GM23338 (cell line): ENCODE results near the gene P2RY13. TPM values are rescaled to one million over a fixed set of nuclear protein-coding genes. Genes with fewer than 3 reads are reported as not detected.

Experiments
- ATAC-seq: fragments of 200-7000 bp; cut with Tn5 transposase; 3 replicates; pipeline ENCODE4 v1.9.1; 2020
- DNase-seq: peaks from one replicate; pipeline ENCODE4 v3.0.0-alpha.2; 2015; ENCODE audit warnings: low spot score
- H2AFZ ChIP-seq: fragments of 200-600 bp; sonication (generic); 2 replicates; pipeline ENCODE4 v1.8.0; 2016; ENCODE audit warnings: antibody characterized with exemption, mild to moderate bottlenecking, moderate library complexity
- H3F3A ChIP-seq: fragments of 200-600 bp; sonication (generic); replicated peaks from 2 replicates; pipeline ENCODE4 v1.8.0; 2017; ENCODE audit warnings: antibody characterized with exemption, mixed run types, low read depth
- H3K27ac ChIP-seq: fragments of 200-600 bp; sonication (generic); 2 replicates; pipeline ENCODE4 v1.6.1; 2016; ENCODE audit warnings: low read depth
- H3K27me3 ChIP-seq: fragments of 200-600 bp; sonication (generic); 2 replicates; pipeline ENCODE4 v1.8.0; 2016; ENCODE audit warnings: mild to moderate bottlenecking, mixed run types, moderate library complexity; ENCODE audit not compliant: insufficient read depth
- H3K36me3 ChIP-seq: fragments of 200-600 bp; sonication (generic); 2 replicates; pipeline ENCODE4 v1.8.0; 2016; ENCODE audit warnings: mild to moderate bottlenecking; ENCODE audit not compliant: insufficient read depth
- H3K4me1 ChIP-seq: fragments of 200-600 bp; sonication (generic); 2 replicates; pipeline ENCODE4 v1.8.0; 2016; ENCODE audit warnings: mild to moderate bottlenecking, moderate library complexity; ENCODE audit not compliant: insufficient read depth
- H3K4me2 ChIP-seq: fragments of 200-600 bp; sonication (generic); 2 replicates; pipeline ENCODE4 v1.7.1; 2017; ENCODE audit warnings: mixed run types
- H3K4me3 ChIP-seq: fragments of 200-600 bp; sonication (generic); 2 replicates; pipeline ENCODE4 v1.6.1; 2016; ENCODE audit warnings: mixed run types
- H3K79me2 ChIP-seq: fragments of 200-600 bp; sonication (generic); replicated peaks from 2 replicates; pipeline ENCODE4 v1.8.0; 2017; ENCODE audit warnings: mild to moderate bottlenecking; ENCODE audit not compliant: insufficient read depth
- H3K9me2 ChIP-seq: fragments of 200-600 bp; sonication (generic); 2 replicates; pipeline ENCODE4 v1.8.0; 2017; ENCODE audit not compliant: insufficient read depth
- H4K20me1 ChIP-seq: fragments of 200-600 bp; sonication (generic); replicated peaks from 2 replicates; pipeline ENCODE4 v1.8.0; 2017; ENCODE audit warnings: mild to moderate bottlenecking; ENCODE audit not compliant: insufficient read depth
- H3K27ac Mint-ChIP-seq: 2 replicates; pipeline ENCODE4 v1.8.0; 2020; ENCODE audit warnings: inconsistent platforms, mild to moderate bottlenecking, moderate library complexity, mixed read lengths
- H3K27me3 Mint-ChIP-seq: 3 replicates; pipeline ENCODE4 v1.8.0; 2022; ENCODE audit warnings: low read depth, mild to moderate bottlenecking, moderate library complexity, mixed read lengths, inconsistent platforms; ENCODE audit not compliant: insufficient read depth, poor library complexity
- H3K36me3 Mint-ChIP-seq: 3 replicates; pipeline ENCODE4 v1.8.0; 2021; ENCODE audit warnings: low read depth, mild to moderate bottlenecking, inconsistent platforms, moderate library complexity, mixed read lengths
- H3K4me1 Mint-ChIP-seq: 3 replicates; pipeline ENCODE4 v1.8.0; 2020; ENCODE audit warnings: mild to moderate bottlenecking, inconsistent platforms, mixed read lengths
- H3K4me3 Mint-ChIP-seq: 3 replicates; pipeline ENCODE4 v1.8.0; 2021; ENCODE audit warnings: moderate library complexity, mild to moderate bottlenecking, inconsistent platforms, mixed read lengths
- H3K9me3 Mint-ChIP-seq: 3 replicates; pipeline ENCODE4 v1.8.0; 2020; ENCODE audit warnings: moderate library complexity, mild to moderate bottlenecking, inconsistent platforms, mixed read lengths
- CREB1 ChIP-seq: fragments of 250-450 bp; sonication (Bioruptor Pico); IDR thresholded peaks from 2 replicates; pipeline ENCODE4 v1.5.0; 2020; ENCODE audit warnings: low read depth, mild to moderate bottlenecking, moderate library complexity
- CTCF ChIP-seq, 2 experiments: fragments of 200-600 bp in 1 of 2; sonication (generic) in 1 of 2; conservative IDR thresholded peaks; 2 replicates each; pipeline versions ENCODE4 v1.5.1 to v1.6.1; 2016 to 2017; ENCODE audit warnings: antibody characterized with exemption in 2 of 2, low read depth in 2 of 2, mild to moderate bottlenecking in 2 of 2, moderate library complexity in 1 of 2
- ETS1 ChIP-seq: IDR thresholded peaks from 2 replicates; pipeline ENCODE4 v1.6.1; 2016; ENCODE audit warnings: antibody characterized with exemption
- EZH2 ChIP-seq: fragments of 200-600 bp; sonication (generic); IDR thresholded peaks from one replicate; pipeline ENCODE4 v1.8.0; 2017; ENCODE audit warnings: antibody characterized with exemption, mild to moderate bottlenecking, low read depth; ENCODE audit not compliant: unreplicated experiment
- EZH2phosphoT487 ChIP-seq: fragments of 200-600 bp; sonication (generic); IDR thresholded peaks from one replicate; pipeline ENCODE4 v1.8.1; 2018; ENCODE audit warnings: antibody characterized with exemption; ENCODE audit not compliant: unreplicated experiment
- JUNB ChIP-seq: IDR thresholded peaks from one replicate; pipeline ENCODE4 v1.6.1; 2016; ENCODE audit warnings: antibody characterized with exemption; ENCODE audit not compliant: unreplicated experiment
- NANOG ChIP-seq: IDR thresholded peaks from 2 replicates; pipeline ENCODE4 v1.6.1; 2016; ENCODE audit warnings: antibody characterized with exemption, borderline replicate concordance
- POLR2AphosphoS5 ChIP-seq: IDR thresholded peaks from 2 replicates; pipeline ENCODE4 v1.6.1; 2016; ENCODE audit warnings: antibody characterized with exemption, low read depth
- REST ChIP-seq: IDR thresholded peaks from one replicate; pipeline ENCODE4 v1.6.1; 2018; ENCODE audit warnings: antibody characterized with exemption; ENCODE audit not compliant: unreplicated experiment
- STAT1 ChIP-seq: IDR thresholded peaks from one replicate; pipeline ENCODE4 v1.6.1; 2016; ENCODE audit warnings: antibody characterized with exemption; ENCODE audit not compliant: unreplicated experiment
- ZNF114 ChIP-seq: fragments of 250-450 bp; sonication (Bioruptor Pico); IDR thresholded peaks from 2 replicates; pipeline ENCODE4 v1.5.0; 2020; ENCODE audit warnings: mild to moderate bottlenecking, moderate library complexity
- ZNF331 ChIP-seq: fragments of 250-450 bp; sonication (Bioruptor Pico); IDR thresholded peaks from 2 replicates; pipeline ENCODE4 v1.5.0; 2020; ENCODE audit warnings: low read depth, mild to moderate bottlenecking, moderate library complexity
- ZNF462 ChIP-seq: fragments of 250-450 bp; sonication (Bioruptor Pico); IDR thresholded peaks from 2 replicates; pipeline ENCODE4 v1.5.0; 2020; ENCODE audit warnings: mild to moderate bottlenecking, moderate library complexity
- long read RNA-seq: library from polyadenylated mRNA; unstranded; transcript quantifications from one replicate; pipeline ENCODE4 v2.0.0, GENCODE V29; 2020; ENCODE audit not compliant: unreplicated experiment
- polyA plus RNA-seq: library from polyadenylated mRNA; unstranded; fragments of >200 nt; fragmentation: Nextera tagmentation; extraction: Ambion mirVana; gene quantifications from 2 replicates; pipeline ENCODE4 v1.2.1, GENCODE V29; 2016
- total RNA-seq: library from RNA; depleted of rRNA; stranded (reverse); fragments of >200 nt; shearing (Covaris generic); gene quantifications from 2 replicates; pipeline ENCODE4 v1.2.3, GENCODE V29; 2014; rRNA removed

The P2RY13 gene
- not detected in 2 replicates for total RNA-seq
- 0.38 and 0.68 TPM in 2 replicates for polyA plus RNA-seq
- long read RNA-seq = 0 reads

- TF ChIP-seq EZH2phosphoT487 = no peak
- no peak for TF ChIP-seq CREB1 (CRISPR knock-in tag)
- TF ChIP-seq POLR2AphosphoS5 = no peak
- TF ChIP-seq ETS1 = no peak
- TF ChIP-seq ZNF114 = no peak
- TF ChIP-seq REST = no peak
- TF ChIP-seq ZNF331 (CRISPR knock-in tag) = no peak
- TF ChIP-seq STAT1 = no peak
- no peak for TF ChIP-seq ZNF462
- TF ChIP-seq CTCF (conservative IDR thresholded peaks at IDR 0.05; ENCODE audit: low read depth in 2 of 2) = no peak
- TF ChIP-seq JUNB = no peak
- TF ChIP-seq EZH2 = no peak
- no peak for TF ChIP-seq NANOG
- Histone ChIP-seq H2AFZ (no peak within 1 kb of the TSS), H3F3A (no peaks in the 10 kb centered on the region), H4K20me1 (no peaks in the 10 kb centered on the region), H3K4me3 (no peak within 1 kb of the TSS), H3K27me3 (no peaks in the 10 kb centered on the region), H3K4me2 (no peak within 1 kb of the TSS), H3K27ac (no peak within 1 kb of the TSS), H3K79me2 (no peaks in the 10 kb centered on the region), H3K36me3 (no peaks in the 10 kb centered on the region), H3K9me2 (no peaks in the 10 kb centered on the region; the same call in 1 of the 2 replicates), H3K4me1 (no peaks in the 10 kb centered on the region; the same call in 1 of the 2 replicates)
- Mint-ChIP-seq H3K27ac (no peak within 1 kb of the TSS), H3K4me3 (no peak within 1 kb of the TSS), H3K36me3 (no peaks in the 10 kb centered on the region), H3K27me3 (no peaks in the 10 kb centered on the region), H3K4me1 (peaks cover 15% of the 10 kb centered on the region), H3K9me3 (no peaks in the 10 kb centered on the region)
- DNase-seq (no peak), ATAC-seq (no peak)
These were observed at the start of gene P2RY13 for GRCh38 chr3:151329363-151329762. Gene P2RY13, minus strand, starts transcription at chr3:151329549. Its CDS starts 21 bp downstream, at chr3:151329528.
